ENCODE data around the gene MOGAT1.

- TF ChIP-seq CTCF (IDR thresholded peaks at IDR 0.05) (no peak), POLR2AphosphoS5 (IDR thresholded peaks at IDR 0.05; ENCODE audit: low read depth, low read length) (no peak), TCF7L2 (IDR thresholded peaks at IDR 0.05; ENCODE audit: low read depth, low read length) (no peak), SIN3A (IDR thresholded peaks at IDR 0.05; ENCODE audit: borderline replicate concordance, insufficient read depth, low read depth, low read length) (no peak), REST (IDR thresholded peaks at IDR 0.05; ENCODE audit: insufficient read depth in 1 of 2, low read depth in 2 of 2, low read length in 1 of 2) (no peak)
Measured at GRCh38 chr2:222711315-222711940, 40.0 kb downstream of the MOGAT1 start.
